GM23338 (cell line): ENCODE measurements around the gene HINT1.

Source experiments
- CREB1 ChIP-seq: fragments of 250-450 bp; sonication (Bioruptor Pico); IDR thresholded peaks from 2 replicates; pipeline ENCODE4 v1.5.0; 2020; ENCODE audit warnings: low read depth, mild to moderate bottlenecking, moderate library complexity
- EZH2phosphoT487 ChIP-seq: fragments of 200-600 bp; sonication (generic); IDR thresholded peaks from one replicate; pipeline ENCODE4 v1.8.1; 2018; ENCODE audit warnings: antibody characterized with exemption; ENCODE audit not compliant: unreplicated experiment
- JUNB ChIP-seq: IDR thresholded peaks from one replicate; pipeline ENCODE4 v1.6.1; 2016; ENCODE audit warnings: antibody characterized with exemption; ENCODE audit not compliant: unreplicated experiment
- POLR2AphosphoS5 ChIP-seq: IDR thresholded peaks from 2 replicates; pipeline ENCODE4 v1.6.1; 2016; ENCODE audit warnings: antibody characterized with exemption, low read depth
- TF ChIP-seq, protein P1 (sequence below), 2 experiments: fragments of 200-600 bp in 1 of 2; sonication (generic) in 1 of 2; conservative IDR thresholded peaks; 2 replicates each; pipeline versions ENCODE4 v1.5.1 to v1.6.1; 2016 to 2017; ENCODE audit warnings: antibody characterized with exemption in 2 of 2, low read depth in 2 of 2, mild to moderate bottlenecking in 2 of 2, moderate library complexity in 1 of 2
- TF ChIP-seq, protein P2 (sequence below): IDR thresholded peaks from one replicate; pipeline ENCODE4 v1.6.1; 2018; ENCODE audit warnings: antibody characterized with exemption; ENCODE audit not compliant: unreplicated experiment

DNA sequence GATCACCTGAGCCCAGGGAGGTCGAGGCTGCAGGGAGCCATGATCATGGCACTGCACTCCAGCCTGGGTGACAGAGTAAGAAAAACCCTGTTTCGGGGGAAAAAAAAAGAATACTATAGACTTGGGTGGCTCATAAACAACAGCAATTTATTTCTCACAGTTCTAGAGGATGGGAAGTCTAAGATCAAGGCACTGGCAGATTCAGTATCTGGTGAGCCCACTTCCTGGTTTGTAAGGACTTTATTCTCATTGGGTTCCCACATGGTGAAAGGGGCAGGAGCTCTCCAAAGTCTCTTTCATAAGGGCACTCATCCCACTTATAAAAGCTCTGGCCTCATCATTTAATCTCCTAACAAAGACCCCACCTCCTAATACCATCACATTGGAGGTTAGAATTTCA lies 8.7 kb downstream of the HINT1 start:
- TF ChIP-seq, protein P1, sequence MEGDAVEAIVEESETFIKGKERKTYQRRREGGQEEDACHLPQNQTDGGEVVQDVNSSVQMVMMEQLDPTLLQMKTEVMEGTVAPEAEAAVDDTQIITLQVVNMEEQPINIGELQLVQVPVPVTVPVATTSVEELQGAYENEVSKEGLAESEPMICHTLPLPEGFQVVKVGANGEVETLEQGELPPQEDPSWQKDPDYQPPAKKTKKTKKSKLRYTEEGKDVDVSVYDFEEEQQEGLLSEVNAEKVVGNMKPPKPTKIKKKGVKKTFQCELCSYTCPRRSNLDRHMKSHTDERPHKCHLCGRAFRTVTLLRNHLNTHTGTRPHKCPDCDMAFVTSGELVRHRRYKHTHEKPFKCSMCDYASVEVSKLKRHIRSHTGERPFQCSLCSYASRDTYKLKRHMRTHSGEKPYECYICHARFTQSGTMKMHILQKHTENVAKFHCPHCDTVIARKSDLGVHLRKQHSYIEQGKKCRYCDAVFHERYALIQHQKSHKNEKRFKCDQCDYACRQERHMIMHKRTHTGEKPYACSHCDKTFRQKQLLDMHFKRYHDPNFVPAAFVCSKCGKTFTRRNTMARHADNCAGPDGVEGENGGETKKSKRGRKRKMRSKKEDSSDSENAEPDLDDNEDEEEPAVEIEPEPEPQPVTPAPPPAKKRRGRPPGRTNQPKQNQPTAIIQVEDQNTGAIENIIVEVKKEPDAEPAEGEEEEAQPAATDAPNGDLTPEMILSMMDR (conservative IDR thresholded peaks at IDR 0.05; ENCODE audit: low read depth in 2 of 2), result no peak
- TF ChIP-seq, protein P2, sequence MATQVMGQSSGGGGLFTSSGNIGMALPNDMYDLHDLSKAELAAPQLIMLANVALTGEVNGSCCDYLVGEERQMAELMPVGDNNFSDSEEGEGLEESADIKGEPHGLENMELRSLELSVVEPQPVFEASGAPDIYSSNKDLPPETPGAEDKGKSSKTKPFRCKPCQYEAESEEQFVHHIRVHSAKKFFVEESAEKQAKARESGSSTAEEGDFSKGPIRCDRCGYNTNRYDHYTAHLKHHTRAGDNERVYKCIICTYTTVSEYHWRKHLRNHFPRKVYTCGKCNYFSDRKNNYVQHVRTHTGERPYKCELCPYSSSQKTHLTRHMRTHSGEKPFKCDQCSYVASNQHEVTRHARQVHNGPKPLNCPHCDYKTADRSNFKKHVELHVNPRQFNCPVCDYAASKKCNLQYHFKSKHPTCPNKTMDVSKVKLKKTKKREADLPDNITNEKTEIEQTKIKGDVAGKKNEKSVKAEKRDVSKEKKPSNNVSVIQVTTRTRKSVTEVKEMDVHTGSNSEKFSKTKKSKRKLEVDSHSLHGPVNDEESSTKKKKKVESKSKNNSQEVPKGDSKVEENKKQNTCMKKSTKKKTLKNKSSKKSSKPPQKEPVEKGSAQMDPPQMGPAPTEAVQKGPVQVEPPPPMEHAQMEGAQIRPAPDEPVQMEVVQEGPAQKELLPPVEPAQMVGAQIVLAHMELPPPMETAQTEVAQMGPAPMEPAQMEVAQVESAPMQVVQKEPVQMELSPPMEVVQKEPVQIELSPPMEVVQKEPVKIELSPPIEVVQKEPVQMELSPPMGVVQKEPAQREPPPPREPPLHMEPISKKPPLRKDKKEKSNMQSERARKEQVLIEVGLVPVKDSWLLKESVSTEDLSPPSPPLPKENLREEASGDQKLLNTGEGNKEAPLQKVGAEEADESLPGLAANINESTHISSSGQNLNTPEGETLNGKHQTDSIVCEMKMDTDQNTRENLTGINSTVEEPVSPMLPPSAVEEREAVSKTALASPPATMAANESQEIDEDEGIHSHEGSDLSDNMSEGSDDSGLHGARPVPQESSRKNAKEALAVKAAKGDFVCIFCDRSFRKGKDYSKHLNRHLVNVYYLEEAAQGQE, result no peak
- TF ChIP-seq CREB1 (CRISPR knock-in tag), result no peak
- TF ChIP-seq JUNB, result no peak
- no peak for TF ChIP-seq POLR2AphosphoS5
- no peak for TF ChIP-seq EZH2phosphoT487
